Ishikawa (cell line): ENCODE results near the gene RIC1.

Experiments used
- CEBPB ChIP-seq: IDR thresholded peaks from 2 replicates; pipeline ENCODE4 v1.6.1; 2012
- CREB1 ChIP-seq: IDR thresholded peaks from 2 replicates; pipeline ENCODE4 v1.6.1; 2012; ENCODE audit warnings: low read depth
- EGR1 ChIP-seq: IDR thresholded peaks from 2 replicates; pipeline ENCODE4 v1.6.1; 2012
- EP300 ChIP-seq: IDR thresholded peaks from 2 replicates; pipeline ENCODE4 v1.6.1; 2012; ENCODE audit warnings: borderline replicate concordance
- FOXM1 ChIP-seq: IDR thresholded peaks from 2 replicates; pipeline ENCODE4 v1.6.1; 2012; ENCODE audit warnings: low read depth, borderline replicate concordance
- NFIC ChIP-seq: IDR thresholded peaks from 2 replicates; pipeline ENCODE4 v1.6.1; 2012
- RAD21 ChIP-seq: IDR thresholded peaks from 2 replicates; pipeline ENCODE4 v1.6.1; 2012; ENCODE audit warnings: low read depth
- TAF1 ChIP-seq: IDR thresholded peaks from 2 replicates; pipeline ENCODE4 v1.6.1; 2012; ENCODE audit warnings: low read depth, mild to moderate bottlenecking
- TCF12 ChIP-seq: IDR thresholded peaks from 2 replicates; pipeline ENCODE4 v1.6.1; 2012; ENCODE audit warnings: low read depth
- TEAD4 ChIP-seq: IDR thresholded peaks from 2 replicates; pipeline ENCODE4 v1.6.1; 2012
- YY1 ChIP-seq: IDR thresholded peaks from 2 replicates; pipeline ENCODE4 v1.6.1; 2012; ENCODE audit warnings: low read depth
- ZBTB7A ChIP-seq: IDR thresholded peaks from 2 replicates; pipeline ENCODE4 v1.6.1; 2012; ENCODE audit warnings: low read depth
- TF ChIP-seq, protein P1 (sequence below): IDR thresholded peaks from 2 replicates; pipeline ENCODE4 v1.6.1; 2012
- TF ChIP-seq, protein P2 (sequence below): IDR thresholded peaks from 2 replicates; pipeline ENCODE4 v1.6.1; 2012
- TF ChIP-seq, protein P3 (sequence below): IDR thresholded peaks from 2 replicates; pipeline ENCODE4 v1.6.1; 2012; ENCODE audit warnings: low read depth, mild to moderate bottlenecking

The RIC1 gene

DNA sequence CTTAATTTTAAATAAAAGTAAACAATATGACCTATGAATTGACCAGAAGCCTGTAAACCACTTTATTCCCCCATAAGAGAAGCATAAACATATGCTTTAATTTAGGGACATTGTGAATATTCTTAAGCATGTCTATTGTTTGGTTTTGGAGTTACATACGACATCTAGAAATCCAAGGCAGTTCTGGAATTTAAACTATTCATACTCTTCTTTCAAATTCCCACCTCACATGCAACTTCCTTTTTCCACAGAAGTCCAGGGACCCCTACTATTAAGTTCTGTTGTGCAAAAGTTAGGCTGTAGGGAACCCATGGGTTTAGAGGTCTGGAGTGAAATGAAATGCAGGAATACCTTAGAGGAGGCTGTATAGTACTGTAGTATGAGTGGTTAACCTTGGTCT lies 2.1 kb downstream of the RIC1 start:
- TF ChIP-seq TCF12: no peak
- TF ChIP-seq, protein P1, sequence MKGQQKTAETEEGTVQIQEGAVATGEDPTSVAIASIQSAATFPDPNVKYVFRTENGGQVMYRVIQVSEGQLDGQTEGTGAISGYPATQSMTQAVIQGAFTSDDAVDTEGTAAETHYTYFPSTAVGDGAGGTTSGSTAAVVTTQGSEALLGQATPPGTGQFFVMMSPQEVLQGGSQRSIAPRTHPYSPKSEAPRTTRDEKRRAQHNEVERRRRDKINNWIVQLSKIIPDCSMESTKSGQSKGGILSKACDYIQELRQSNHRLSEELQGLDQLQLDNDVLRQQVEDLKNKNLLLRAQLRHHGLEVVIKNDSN: no peak

GRCh38 chr9:5632540-5632939 lies 3.6 kb downstream of the RIC1 start:
- TF ChIP-seq, protein P2, sequence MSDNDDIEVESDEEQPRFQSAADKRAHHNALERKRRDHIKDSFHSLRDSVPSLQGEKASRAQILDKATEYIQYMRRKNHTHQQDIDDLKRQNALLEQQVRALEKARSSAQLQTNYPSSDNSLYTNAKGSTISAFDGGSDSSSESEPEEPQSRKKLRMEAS: no peak
- TF ChIP-seq RAD21: no peak
- no peak for TF ChIP-seq CEBPB
- no peak for TF ChIP-seq EP300
- TF ChIP-seq ZBTB7A: no peak
- TF ChIP-seq CREB1: no peak
- TF ChIP-seq YY1: no peak

GRCh38 chr9:5633243-5633642 lies 4.3 kb downstream of the RIC1 start:
- TF ChIP-seq CEBPB: no peak
- no peak for TF ChIP-seq EP300
- no peak for TF ChIP-seq TAF1
- TF ChIP-seq TCF12: no peak
- TF ChIP-seq, protein P3, sequence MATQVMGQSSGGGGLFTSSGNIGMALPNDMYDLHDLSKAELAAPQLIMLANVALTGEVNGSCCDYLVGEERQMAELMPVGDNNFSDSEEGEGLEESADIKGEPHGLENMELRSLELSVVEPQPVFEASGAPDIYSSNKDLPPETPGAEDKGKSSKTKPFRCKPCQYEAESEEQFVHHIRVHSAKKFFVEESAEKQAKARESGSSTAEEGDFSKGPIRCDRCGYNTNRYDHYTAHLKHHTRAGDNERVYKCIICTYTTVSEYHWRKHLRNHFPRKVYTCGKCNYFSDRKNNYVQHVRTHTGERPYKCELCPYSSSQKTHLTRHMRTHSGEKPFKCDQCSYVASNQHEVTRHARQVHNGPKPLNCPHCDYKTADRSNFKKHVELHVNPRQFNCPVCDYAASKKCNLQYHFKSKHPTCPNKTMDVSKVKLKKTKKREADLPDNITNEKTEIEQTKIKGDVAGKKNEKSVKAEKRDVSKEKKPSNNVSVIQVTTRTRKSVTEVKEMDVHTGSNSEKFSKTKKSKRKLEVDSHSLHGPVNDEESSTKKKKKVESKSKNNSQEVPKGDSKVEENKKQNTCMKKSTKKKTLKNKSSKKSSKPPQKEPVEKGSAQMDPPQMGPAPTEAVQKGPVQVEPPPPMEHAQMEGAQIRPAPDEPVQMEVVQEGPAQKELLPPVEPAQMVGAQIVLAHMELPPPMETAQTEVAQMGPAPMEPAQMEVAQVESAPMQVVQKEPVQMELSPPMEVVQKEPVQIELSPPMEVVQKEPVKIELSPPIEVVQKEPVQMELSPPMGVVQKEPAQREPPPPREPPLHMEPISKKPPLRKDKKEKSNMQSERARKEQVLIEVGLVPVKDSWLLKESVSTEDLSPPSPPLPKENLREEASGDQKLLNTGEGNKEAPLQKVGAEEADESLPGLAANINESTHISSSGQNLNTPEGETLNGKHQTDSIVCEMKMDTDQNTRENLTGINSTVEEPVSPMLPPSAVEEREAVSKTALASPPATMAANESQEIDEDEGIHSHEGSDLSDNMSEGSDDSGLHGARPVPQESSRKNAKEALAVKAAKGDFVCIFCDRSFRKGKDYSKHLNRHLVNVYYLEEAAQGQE: no peak
- TF ChIP-seq, protein P2: no peak
- TF ChIP-seq, protein P1: no peak
- TF ChIP-seq CREB1: no peak
- no peak for TF ChIP-seq EGR1
- no peak for TF ChIP-seq TEAD4
- TF ChIP-seq ZBTB7A: no peak
- no peak for TF ChIP-seq RAD21
- no peak for TF ChIP-seq FOXM1
- TF ChIP-seq YY1: no peak
- TF ChIP-seq NFIC: no peak

- TF ChIP-seq FOXM1: no peak
- TF ChIP-seq, protein P1: no peak
- no peak for TF ChIP-seq EGR1
- TF ChIP-seq CREB1: no peak
- no peak for TF ChIP-seq RAD21
- TF ChIP-seq TAF1: no peak
- TF ChIP-seq NFIC: no peak
- no peak for TF ChIP-seq ZBTB7A
- no peak for TF ChIP-seq CEBPB
- TF ChIP-seq, protein P3: no peak
- TF ChIP-seq, protein P2: no peak
- no peak for TF ChIP-seq TCF12
- no peak for TF ChIP-seq TEAD4
- no peak for TF ChIP-seq EP300
- no peak for TF ChIP-seq YY1
These were observed 6.5 kb downstream of the RIC1 start for GRCh38 chr9:5635390-5635789.

- TF ChIP-seq ZBTB7A (no peak), RAD21 (no peak), NFIC (no peak), FOXM1 (no peak), EP300 (no peak), TAF1 (no peak), CREB1 (no peak), EGR1 (no peak), TEAD4 (no peak), TCF12 (no peak), CEBPB (no peak), YY1 (no peak)
- TF ChIP-seq, protein P1: no peak
- TF ChIP-seq, protein P2: no peak
- TF ChIP-seq, protein P3: no peak
These were observed 10.9 kb downstream of the RIC1 start for GRCh38 chr9:5639816-5640215.
